ENCODE data around the gene GDF11.

The GDF11 gene

GRCh38 chr12:55696796-55697462 lies 46.0 kb upstream of the GDF11 start:
- Histone ChIP-seq H3K27ac (ENCODE audit: low read depth, low read length) (no peak overlapping the region), H3K9me3 (ENCODE audit: control insufficient read depth, insufficient read depth, low read length) (no peaks in the 10 kb centered on the region), H3F3A (ENCODE audit: control insufficient read depth, insufficient read depth) (no peaks in the 10 kb centered on the region), H3K4me1 (ENCODE audit: control insufficient read depth, low read length) (no peaks in the 10 kb centered on the region), H3K4me3 (ENCODE audit: low read length) (no peak overlapping the region), H3K79me2 (ENCODE audit: control insufficient read depth, low read length) (no peaks in the 10 kb centered on the region), H3K9me2 (replicated peaks; ENCODE audit: control insufficient read depth, low read length) (no peaks in the 10 kb centered on the region), H3K27me3 (ENCODE audit: control insufficient read depth, low read length) (peaks cover 11% of the 10 kb centered on the region; the same call in 1 of the 2 replicates), H4K20me1 (ENCODE audit: control insufficient read depth, insufficient read depth, low read depth, low read length) (no peaks in the 10 kb centered on the region), H3K36me3 (ENCODE audit: control insufficient read depth, low read length) (no peaks in the 10 kb centered on the region), H3K4me2 (ENCODE audit: low read length) (no peak overlapping the region)
- TF ChIP-seq EZH2phosphoT487 (IDR thresholded peaks at IDR 0.05; ENCODE audit: borderline replicate concordance, low read length) (no peak), CTCF (IDR thresholded peaks at IDR 0.05; ENCODE audit: low read depth, low read length, poor library complexity, severe bottlenecking) (no peak)

- H4K20me1 ChIP-seq (ENCODE audit: control insufficient read depth, insufficient read depth, low read depth, low read length): no peaks in the 10 kb centered on the region
- peaks cover 11% of the 10 kb centered on the region; the same call in 1 of the 2 replicates for H3K27me3 ChIP-seq (ENCODE audit: control insufficient read depth, low read length)
- no peaks in the 10 kb centered on the region for H3K36me3 ChIP-seq (ENCODE audit: control insufficient read depth, low read length)
- no peak overlapping the region for H3K4me3 ChIP-seq (ENCODE audit: low read length)
- no peaks in the 10 kb centered on the region for H3K79me2 ChIP-seq (ENCODE audit: control insufficient read depth, low read length)
- no peaks in the 10 kb centered on the region for H3K9me2 ChIP-seq (replicated peaks; ENCODE audit: control insufficient read depth, low read length)
- TF ChIP-seq EZH2phosphoT487 (IDR thresholded peaks at IDR 0.05; ENCODE audit: borderline replicate concordance, low read length) (no peak), CTCF (IDR thresholded peaks at IDR 0.05; ENCODE audit: low read depth, low read length, poor library complexity, severe bottlenecking) (no peak)
- no peaks in the 10 kb centered on the region for H3K4me1 ChIP-seq (ENCODE audit: control insufficient read depth, low read length)
- H3K4me2 ChIP-seq (ENCODE audit: low read length): no peak overlapping the region
- H3K9me3 ChIP-seq (ENCODE audit: control insufficient read depth, insufficient read depth, low read length): no peaks in the 10 kb centered on the region
- H3K27ac ChIP-seq (ENCODE audit: low read depth, low read length): no peak overlapping the region
- H3F3A ChIP-seq (ENCODE audit: control insufficient read depth, insufficient read depth): no peaks in the 10 kb centered on the region
Measured at GRCh38 chr12:55697686-55698085, 45.2 kb upstream of the GDF11 start.

GRCh38 chr12:55698241-55698955 lies 44.5 kb upstream of the GDF11 start:
- no peaks in the 10 kb centered on the region for H3K36me3 ChIP-seq (ENCODE audit: control insufficient read depth, low read length)
- H3K4me3 ChIP-seq (ENCODE audit: low read length): no peak overlapping the region
- no peak overlapping the region for H3K4me2 ChIP-seq (ENCODE audit: low read length)
- no peaks in the 10 kb centered on the region for H3F3A ChIP-seq (ENCODE audit: control insufficient read depth, insufficient read depth)
- H3K4me1 ChIP-seq (ENCODE audit: control insufficient read depth, low read length): no peaks in the 10 kb centered on the region
- no peaks in the 10 kb centered on the region for H3K9me3 ChIP-seq (ENCODE audit: control insufficient read depth, insufficient read depth, low read length)
- peaks cover 11% of the 10 kb centered on the region; the same call in 1 of the 2 replicates for H3K27me3 ChIP-seq (ENCODE audit: control insufficient read depth, low read length)
- H3K27ac ChIP-seq (ENCODE audit: low read depth, low read length): no peak overlapping the region
- no peaks in the 10 kb centered on the region for H3K79me2 ChIP-seq (ENCODE audit: control insufficient read depth, low read length)
- no peaks in the 10 kb centered on the region for H3K9me2 ChIP-seq (replicated peaks; ENCODE audit: control insufficient read depth, low read length)
- no peak for TF ChIP-seq CTCF (IDR thresholded peaks at IDR 0.05; ENCODE audit: low read depth, low read length, poor library complexity, severe bottlenecking)
- H4K20me1 ChIP-seq (ENCODE audit: control insufficient read depth, insufficient read depth, low read depth, low read length): no peaks in the 10 kb centered on the region

All from DOHH2 (cell line).